ENCODE results near the gene AFF3.
"Not testable (repeated sequence)": the region's sequence is repeated elsewhere in the genome, so short reads cannot be mapped to it uniquely, and the experiment has no call there.

The AFF3 gene

DNA sequence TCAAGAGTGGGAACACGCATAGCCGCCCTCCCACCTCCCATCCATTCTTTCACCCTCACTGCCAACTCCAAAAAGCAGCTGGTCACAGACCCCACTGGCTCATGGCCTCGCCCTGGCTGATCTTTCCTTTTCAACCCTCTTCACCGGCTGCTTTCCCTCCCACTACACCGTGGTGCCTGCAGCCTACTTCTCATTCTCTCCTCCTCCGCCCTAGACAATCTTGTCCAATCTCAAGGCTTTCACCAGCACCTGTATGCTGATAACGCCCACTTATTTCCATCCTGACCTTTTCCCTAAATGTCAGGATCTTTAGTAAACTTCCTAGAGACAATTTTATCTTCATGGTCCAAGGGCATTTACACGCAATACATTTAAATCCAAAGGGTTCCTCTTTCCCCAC lies 50.6 kb downstream of the AFF3 start:
- H3K4me3 ChIP-seq (ENCODE audit: low read depth, low read length); H3K4me1 ChIP-seq; H3K36me3 ChIP-seq; H3K27me3 ChIP-seq; DNase-seq; H3K9me3 ChIP-seq: not testable (repeated sequence)

DNA sequence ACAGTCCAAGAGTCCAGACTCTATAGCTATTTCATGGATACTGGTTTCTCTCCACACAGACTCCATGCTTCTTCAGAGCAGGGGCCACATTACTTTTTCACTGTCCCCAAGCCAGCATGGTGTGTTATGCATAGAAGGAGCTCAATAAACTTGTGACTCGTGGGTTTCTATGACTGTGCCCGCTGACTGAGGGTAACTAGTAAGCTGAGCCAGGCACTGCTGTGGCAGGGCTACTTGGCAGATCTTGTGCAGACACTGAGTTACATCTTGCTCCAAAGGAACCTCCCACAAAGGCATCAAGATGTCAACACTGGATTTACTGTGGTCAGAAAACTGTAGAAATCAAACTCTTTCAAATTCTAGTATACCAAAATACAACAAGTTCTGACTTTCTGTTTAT lies 56.6 kb downstream of the AFF3 start:
- DNase-seq, H3K36me3 ChIP-seq: not testable (repeated sequence)

DNA sequence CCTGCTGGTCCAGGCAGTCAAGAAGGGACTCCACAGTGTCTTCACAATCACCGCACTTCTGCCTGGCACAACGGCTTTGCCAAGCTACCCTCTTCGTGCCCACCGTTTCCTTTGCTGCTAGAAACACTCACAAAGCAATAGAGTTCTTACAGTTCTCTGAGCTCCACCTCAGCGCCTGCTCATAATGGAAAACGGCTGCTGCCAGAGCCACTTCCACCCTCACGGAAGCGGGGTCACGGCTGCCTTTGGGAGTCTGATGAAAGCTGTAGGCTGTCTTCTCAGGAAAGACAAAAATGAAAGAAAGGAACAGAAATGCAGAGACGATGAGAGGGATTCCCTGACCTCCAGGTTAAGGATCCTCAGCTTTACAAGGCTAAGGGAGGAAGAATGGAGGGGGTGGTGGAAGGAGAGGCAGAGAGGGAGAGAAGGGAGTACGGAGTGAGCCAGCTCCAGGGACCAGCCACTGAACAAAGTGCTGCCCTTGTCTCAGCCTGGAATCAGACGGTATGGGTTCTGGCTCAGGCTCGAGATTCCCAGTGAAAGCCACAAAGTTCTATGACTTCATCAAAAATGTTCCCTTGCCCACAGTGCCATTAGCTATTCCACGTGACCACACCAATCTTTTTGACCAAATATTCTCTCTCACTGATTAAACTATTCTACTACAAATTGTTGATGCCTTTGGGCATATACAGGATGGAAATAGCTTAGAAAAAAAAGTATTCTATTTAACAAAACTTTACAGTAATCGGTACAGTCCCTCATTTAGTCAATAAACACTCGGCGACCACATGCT lies 58.8 kb downstream of the AFF3 start:
- not testable (repeated sequence) for H3K27me3 ChIP-seq; DNase-seq; H3K36me3 ChIP-seq; H3K4me1 ChIP-seq; H3K4me3 ChIP-seq (ENCODE audit: low read depth, low read length); H3K9me3 ChIP-seq

More for the DNA sequence above, 56.6 kb downstream of the AFF3 start:
- not testable (repeated sequence) for H3K27me3 ChIP-seq; H3K4me1 ChIP-seq; H3K4me3 ChIP-seq (ENCODE audit: low read depth, low read length); H3K9me3 ChIP-seq

- not testable (repeated sequence) for DNase-seq; H3K4me1 ChIP-seq; H3K27me3 ChIP-seq; H3K4me3 ChIP-seq (ENCODE audit: low read depth, low read length); H3K9me3 ChIP-seq; H3K36me3 ChIP-seq
These were observed 60.0 kb downstream of the AFF3 start for GRCh38 chr2:100082302-100082978.

DNA sequence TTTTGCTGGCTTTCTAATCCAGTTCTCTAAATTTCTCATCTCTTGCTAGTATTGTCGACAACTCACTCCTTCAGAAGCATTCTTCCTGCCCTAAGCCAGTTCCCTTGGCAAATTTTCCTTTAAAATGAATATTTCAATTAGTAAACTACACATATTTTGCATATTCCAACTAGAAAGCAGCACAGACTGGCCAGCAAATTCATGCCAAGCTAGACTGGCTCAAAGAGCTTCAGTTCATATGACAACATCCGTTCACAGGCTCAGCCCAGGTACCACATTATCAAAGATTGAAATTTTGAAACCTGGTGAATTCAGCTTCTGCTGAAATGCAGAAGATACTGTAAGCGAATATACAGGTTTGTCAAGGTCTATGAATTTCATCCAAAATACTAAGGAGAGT lies 64.5 kb downstream of the AFF3 start:
- no peaks in the 10 kb centered on the region for H3K36me3 ChIP-seq
- TF ChIP-seq, protein P1, sequence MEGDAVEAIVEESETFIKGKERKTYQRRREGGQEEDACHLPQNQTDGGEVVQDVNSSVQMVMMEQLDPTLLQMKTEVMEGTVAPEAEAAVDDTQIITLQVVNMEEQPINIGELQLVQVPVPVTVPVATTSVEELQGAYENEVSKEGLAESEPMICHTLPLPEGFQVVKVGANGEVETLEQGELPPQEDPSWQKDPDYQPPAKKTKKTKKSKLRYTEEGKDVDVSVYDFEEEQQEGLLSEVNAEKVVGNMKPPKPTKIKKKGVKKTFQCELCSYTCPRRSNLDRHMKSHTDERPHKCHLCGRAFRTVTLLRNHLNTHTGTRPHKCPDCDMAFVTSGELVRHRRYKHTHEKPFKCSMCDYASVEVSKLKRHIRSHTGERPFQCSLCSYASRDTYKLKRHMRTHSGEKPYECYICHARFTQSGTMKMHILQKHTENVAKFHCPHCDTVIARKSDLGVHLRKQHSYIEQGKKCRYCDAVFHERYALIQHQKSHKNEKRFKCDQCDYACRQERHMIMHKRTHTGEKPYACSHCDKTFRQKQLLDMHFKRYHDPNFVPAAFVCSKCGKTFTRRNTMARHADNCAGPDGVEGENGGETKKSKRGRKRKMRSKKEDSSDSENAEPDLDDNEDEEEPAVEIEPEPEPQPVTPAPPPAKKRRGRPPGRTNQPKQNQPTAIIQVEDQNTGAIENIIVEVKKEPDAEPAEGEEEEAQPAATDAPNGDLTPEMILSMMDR (IDR thresholded peaks at IDR 0.05; ENCODE audit: low read depth, low read length), result no peak

DNA sequence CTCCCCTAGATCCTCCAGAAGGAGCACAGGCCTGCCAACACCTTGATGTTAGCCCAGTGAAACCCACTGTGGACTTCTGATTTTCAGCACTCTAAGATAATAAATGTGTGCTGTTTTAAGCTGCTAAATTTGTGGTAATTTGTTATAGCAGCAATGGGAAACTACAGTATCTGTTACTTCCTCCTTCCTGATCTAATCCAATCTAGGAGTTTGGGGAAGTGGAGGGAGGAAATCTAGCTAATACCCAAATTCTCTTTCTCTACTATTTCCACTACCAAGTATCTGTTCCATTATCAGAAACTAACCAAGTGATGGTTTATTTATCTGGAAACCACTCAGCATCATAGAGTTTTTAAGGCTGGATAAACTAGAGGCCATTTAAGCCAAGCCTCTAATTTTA lies 64.9 kb downstream of the AFF3 start:
- Histone ChIP-seq H3K4me1 (no peaks in the 10 kb centered on the region), H3K9me3 (no peaks in the 10 kb centered on the region), H3K36me3 (no peaks in the 10 kb centered on the region), H3K27me3 (no peaks in the 10 kb centered on the region), H3K4me3 (ENCODE audit: low read depth, low read length) (no peak overlapping the region)
- DNase-seq, result no peak
- TF ChIP-seq, protein P1 (IDR thresholded peaks at IDR 0.05; ENCODE audit: low read depth, low read length), result no peak

More for the DNA sequence above, 64.5 kb downstream of the AFF3 start:
- no peaks in the 10 kb centered on the region for H3K9me3 ChIP-seq
- H3K4me3 ChIP-seq (ENCODE audit: low read depth, low read length), result no peak overlapping the region
- no peaks in the 10 kb centered on the region for H3K27me3 ChIP-seq
- DNase-seq, result no peak
- H3K4me1 ChIP-seq, result no peaks in the 10 kb centered on the region

DNA sequence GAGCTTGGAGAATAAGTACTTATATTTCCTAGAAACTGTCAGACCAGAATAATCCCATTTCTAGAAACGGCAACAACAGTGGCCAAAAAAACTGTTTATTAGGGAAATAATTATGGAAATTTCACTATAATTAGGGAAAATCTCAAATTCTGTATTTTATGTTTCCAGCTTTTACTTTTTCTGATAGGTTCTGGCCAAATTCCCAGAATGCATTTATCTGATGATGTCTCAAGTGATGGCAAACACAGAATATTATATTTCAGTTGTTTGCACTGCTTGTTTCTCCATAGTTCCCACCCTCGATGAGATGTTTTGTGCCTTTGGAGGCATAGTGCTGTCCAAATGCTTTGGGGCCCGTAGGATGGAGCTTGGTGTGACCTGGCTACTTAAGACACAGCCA lies 66.9 kb downstream of the AFF3 start:
- no peaks in the 10 kb centered on the region for H3K36me3 ChIP-seq
- H3K4me3 ChIP-seq (ENCODE audit: low read depth, low read length), result no peak overlapping the region
- DNase-seq, result no peak
- no peaks in the 10 kb centered on the region for H3K27me3 ChIP-seq
- no peaks in the 10 kb centered on the region for H3K4me1 ChIP-seq
- H3K9me3 ChIP-seq, result no peaks in the 10 kb centered on the region
- TF ChIP-seq, protein P1 (IDR thresholded peaks at IDR 0.05; ENCODE audit: low read depth, low read length), result no peak

- Histone ChIP-seq H3K9me3 (no peaks in the 10 kb centered on the region), H3K36me3 (no peaks in the 10 kb centered on the region), H3K4me3 (ENCODE audit: low read depth, low read length) (no peak overlapping the region), H3K27me3 (no peaks in the 10 kb centered on the region), H3K4me1 (no peaks in the 10 kb centered on the region)
- DNase-seq, result no peak
- TF ChIP-seq, protein P1 (IDR thresholded peaks at IDR 0.05; ENCODE audit: low read depth, low read length), result no peak
These were observed 69.3 kb downstream of the AFF3 start for GRCh38 chr2:100073110-100073509.
